CD1c-positive myeloid dendritic cell (primary cell): Measurements from ENCODE around the gene MEOX1.
"Not testable (repeated sequence)": the region's sequence is repeated elsewhere in the genome, so short reads cannot be mapped to it uniquely, and the experiment has no call there.

Experiments
- DNase-seq: peaks from one replicate; pipeline ENCODE4 v3.0.0-alpha.2; 2016; ENCODE audit errors: extremely low spot score

Gene MEOX1

GRCh38 chr17:43616852-43617251 lies 44.9 kb downstream of the MEOX1 start:
- DNase-seq = no peak

DNA sequence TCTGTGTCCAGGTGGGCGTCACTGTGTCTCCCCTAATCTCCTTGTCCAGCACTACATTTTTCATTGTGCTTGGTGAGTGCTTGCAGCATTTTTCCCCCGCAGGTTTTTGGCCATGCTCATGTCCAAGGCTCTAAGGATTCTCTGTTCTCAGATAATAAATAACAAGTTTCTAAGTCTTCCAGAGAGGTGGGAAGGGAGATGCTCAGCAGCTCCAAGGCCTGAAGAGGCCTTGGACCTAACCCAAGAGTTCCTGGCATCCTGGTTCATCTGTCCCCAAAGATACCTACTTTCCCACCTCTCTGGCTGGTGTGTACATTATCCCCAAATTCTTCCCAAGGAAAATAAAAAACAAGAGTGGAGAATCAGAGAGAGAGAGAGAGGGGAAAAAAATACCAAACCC lies 45.3 kb downstream of the MEOX1 start:
- DNase-seq = no peak

DNA sequence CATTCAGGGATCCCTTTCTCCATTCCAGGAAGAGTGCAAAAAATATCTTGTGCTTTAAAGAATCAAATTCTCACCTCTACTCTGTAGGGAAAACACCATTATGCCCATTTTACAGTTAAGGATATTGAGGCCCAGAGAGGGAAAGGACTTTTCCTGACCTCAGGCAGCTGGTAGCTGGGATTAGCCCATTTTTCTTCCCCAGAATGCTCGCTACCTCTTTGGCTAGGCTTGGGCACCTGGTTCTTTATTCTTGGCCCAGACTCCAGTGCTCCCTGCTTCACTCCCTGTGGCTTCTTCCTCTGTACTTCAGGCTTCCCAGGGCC lies 45.7 kb downstream of the MEOX1 start:
- no peak for DNase-seq

GRCh38 chr17:43615330-43616028 lies 46.2 kb downstream of the MEOX1 start:
- no peak for DNase-seq

- no peak for DNase-seq
These were observed 47.2 kb downstream of the MEOX1 start for GRCh38 chr17:43614561-43614960.

GRCh38 chr17:43613917-43614316 lies 47.8 kb downstream of the MEOX1 start:
- no peak for DNase-seq

- no peak for DNase-seq
These were observed 49.2 kb downstream of the MEOX1 start for GRCh38 chr17:43612515-43612914.

- DNase-seq = no peak
These were observed 50.3 kb downstream of the MEOX1 start for GRCh38 chr17:43611230-43611969.

GRCh38 chr17:43609613-43610385 lies 51.9 kb downstream of the MEOX1 start:
- peak; percentile 60 for DNase-seq

DNA sequence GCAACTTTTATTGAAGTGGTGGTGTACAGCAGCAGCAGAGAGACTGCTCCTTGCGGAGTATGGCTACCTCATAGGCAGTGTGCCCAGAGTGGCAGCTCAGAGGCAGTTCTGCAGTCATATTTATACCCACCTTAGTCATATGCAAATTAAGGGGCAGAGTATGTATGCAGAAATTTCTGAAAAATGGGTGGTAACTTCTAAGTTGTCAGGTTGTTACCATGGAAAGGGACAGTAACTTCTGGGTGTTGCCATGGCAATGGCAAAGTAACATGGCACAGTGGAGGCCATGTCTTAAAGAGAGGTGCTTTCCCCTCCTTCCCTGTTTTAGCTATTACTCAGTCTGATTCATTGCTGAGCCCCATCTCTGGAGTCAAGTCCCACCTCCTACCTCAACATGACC lies 53.4 kb downstream of the MEOX1 start:
- peak; percentile 77 for DNase-seq

DNA sequence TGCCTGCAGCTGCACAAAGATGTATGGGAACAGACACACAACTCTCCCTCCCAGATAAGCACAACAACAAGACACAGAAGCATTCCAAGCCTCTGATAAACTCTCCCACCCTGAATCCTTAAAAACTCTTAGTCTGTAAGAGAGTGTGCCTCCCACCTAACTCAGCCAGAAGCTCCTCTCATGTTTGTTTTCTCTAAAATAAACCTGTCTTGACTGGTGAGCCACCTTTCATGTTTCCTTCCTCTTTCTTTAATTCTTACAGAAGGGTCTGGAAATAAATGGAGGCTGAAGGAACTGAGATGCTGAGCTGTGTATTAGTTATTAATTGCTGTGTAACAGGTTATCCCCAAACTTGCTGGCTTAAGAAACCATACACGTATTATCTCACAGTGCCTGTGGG lies 57.2 kb downstream of the MEOX1 start:
- DNase-seq = no peak

- DNase-seq = no peak
These were observed 58.4 kb downstream of the MEOX1 start for GRCh38 chr17:43603321-43603720.

GRCh38 chr17:43602556-43602955 lies 59.2 kb downstream of the MEOX1 start:
- not testable (repeated sequence) for DNase-seq

DNA sequence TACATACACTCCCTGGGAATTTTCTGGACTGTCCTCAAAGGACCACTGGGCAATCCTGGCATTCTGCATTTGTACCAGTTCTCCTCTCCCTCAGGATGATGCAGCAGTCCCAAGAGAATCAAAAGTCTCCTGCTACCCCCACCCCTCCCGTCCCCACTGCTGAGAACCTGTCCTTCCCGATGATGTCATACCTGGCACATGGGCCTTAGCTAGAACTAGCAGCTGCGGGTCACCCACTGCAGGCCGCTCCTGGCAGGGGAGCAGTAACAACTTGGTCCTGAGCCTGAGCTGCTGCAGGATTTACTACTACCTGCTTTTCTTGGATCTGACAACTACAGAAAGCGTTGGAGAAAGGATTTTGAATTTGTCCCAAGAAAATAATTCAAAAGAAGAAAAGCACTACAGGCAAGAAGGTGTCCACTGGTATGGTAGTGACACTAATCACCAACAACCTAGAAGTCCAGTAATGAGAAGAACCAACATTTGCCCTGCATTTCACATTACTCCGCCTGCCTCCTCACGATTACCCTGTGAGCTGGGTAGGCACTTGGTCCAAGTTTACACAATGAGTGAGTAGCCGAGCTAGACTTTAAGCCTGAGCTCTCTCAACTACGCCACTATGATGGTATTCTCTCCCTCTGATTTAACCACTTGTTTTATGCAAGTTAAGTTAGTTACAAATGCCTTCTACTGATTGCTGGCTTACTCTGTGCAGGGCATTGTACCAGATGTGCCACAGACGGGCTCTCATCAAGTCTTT lies 60.3 kb downstream of the MEOX1 start:
- DNase-seq = no peak

GRCh38 chr17:43599835-43600234 lies 61.9 kb downstream of the MEOX1 start:
- DNase-seq = peak; percentile 56

DNA sequence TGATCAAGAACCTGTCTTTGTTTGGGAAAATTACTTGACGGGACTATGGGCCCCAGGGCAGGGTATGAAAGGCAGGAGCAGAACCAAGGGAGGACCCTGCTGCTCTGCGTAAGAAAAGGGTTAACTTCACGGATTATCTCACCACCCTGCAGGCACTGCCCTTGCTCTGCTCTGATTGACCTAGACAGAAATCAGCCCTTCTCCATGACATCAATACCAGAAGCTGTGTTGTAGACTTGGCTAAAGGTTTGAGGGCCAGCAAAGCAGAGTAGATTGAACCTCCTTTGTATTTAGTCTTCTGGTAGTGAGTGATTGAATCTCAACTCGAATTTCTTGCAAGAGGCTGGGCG lies 62.7 kb downstream of the MEOX1 start:
- no peak for DNase-seq

GRCh38 chr17:43598357-43599045 lies 63.2 kb downstream of the MEOX1 start:
- no peak for DNase-seq

- DNase-seq = no peak
These were observed 63.9 kb downstream of the MEOX1 start for GRCh38 chr17:43597624-43598356.

GRCh38 chr17:43595466-43595865 lies 66.3 kb downstream of the MEOX1 start:
- no peak for DNase-seq

DNA sequence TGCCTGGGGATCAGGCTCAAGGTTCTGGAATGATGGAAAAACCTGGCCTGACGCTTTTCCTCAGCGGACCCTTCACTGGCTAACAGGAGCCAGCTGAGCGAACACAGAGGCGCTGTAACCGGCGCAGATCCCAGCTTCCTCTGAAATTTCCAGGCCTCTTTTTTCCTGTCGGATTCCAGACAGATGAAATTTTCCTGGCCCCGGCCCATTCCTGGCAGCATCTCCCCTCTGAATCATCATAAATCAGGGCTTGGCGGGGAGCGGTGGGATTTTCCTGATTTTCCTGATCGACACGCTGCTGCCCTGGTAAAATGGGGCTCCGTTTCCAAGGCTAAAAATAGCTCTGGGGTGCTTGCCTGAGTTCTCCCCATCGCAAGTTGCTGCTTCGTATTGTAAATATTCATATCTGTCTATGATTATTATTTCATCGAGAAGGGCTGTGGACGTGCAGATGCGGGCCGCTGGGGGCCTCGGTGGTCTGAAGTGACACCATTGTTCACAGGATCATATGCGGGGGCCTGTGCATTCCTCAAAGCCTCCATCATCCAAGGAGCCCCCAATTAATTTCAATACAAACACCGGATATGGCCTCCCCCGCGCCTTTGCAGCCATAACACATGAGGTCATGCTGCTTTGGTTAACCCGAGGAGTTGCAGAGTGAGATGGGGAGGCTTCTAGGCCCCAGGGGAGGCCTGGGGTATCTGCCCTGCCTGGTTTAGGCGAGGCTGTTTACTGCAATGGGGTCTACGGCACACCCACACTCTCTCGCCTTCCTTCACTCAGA lies 69.8 kb downstream of the MEOX1 start:
- no peak for DNase-seq
